Natural killer cell (primary cell): Measurements from ENCODE around the gene NRF1. TPM values are rescaled to one million over a fixed set of nuclear protein-coding genes. Genes with fewer than 3 reads are reported as not detected.

Experiments
- ATAC-seq, 3 donors: fragments of 150-1000 bp in 2 of 3; fragments of 200-7000 bp in 1 of 3; cut with Tn5 transposase; 1 replicate in 1 of 3; 2 replicates in 2 of 3; pipeline ENCODE4 v1.10.0; 2021; ENCODE audit warnings: mild to moderate bottlenecking in 2 of 3, moderate library complexity in 2 of 3
- DNase-seq, 2 donors: peaks; one replicate each; pipeline versions ENCODE4 v3.0.0 to v3.0.0-alpha.2; 2013 to 2021; ENCODE audit warnings: mixed read lengths in 1 of 2
- H3K27ac ChIP-seq: one replicate; pipeline ENCODE4 v1.5.1; 2013; ENCODE audit warnings: mild to moderate bottlenecking, low read length
- H3K27me3 ChIP-seq: one replicate; pipeline ENCODE4 v1.6.1; 2013; ENCODE audit warnings: low read length; ENCODE audit not compliant: control insufficient read depth, insufficient read depth
- H3K36me3 ChIP-seq: one replicate; pipeline ENCODE4 v1.6.1; 2013; ENCODE audit warnings: low read length; ENCODE audit not compliant: control insufficient read depth, insufficient read depth
- H3K4me1 ChIP-seq: one replicate; pipeline ENCODE4 v1.6.1; 2013; ENCODE audit warnings: low read length; ENCODE audit not compliant: control insufficient read depth, insufficient read depth
- H3K4me3 ChIP-seq: one replicate; pipeline ENCODE4 v1.5.1; 2013; ENCODE audit warnings: low read length
- H3K9me3 ChIP-seq: one replicate; pipeline ENCODE4 v1.6.1; 2013; ENCODE audit warnings: low read length; ENCODE audit not compliant: control insufficient read depth, insufficient read depth
- H3K27ac Mint-ChIP-seq, 2 donors: one replicate each; pipeline ENCODE4 v1.8.0; 2022; ENCODE audit warnings: mild to moderate bottlenecking in 2 of 2, mixed read lengths in 2 of 2, moderate library complexity in 1 of 2
- H3K27me3 Mint-ChIP-seq, 2 donors: one replicate each; pipeline ENCODE4 v1.8.0; 2022; ENCODE audit warnings: low read depth in 2 of 2, mixed read lengths in 2 of 2
- H3K36me3 Mint-ChIP-seq: one replicate; pipeline ENCODE4 v1.8.0; 2022; ENCODE audit warnings: mixed read lengths
- H3K4me1 Mint-ChIP-seq, 2 donors: one replicate each; pipeline ENCODE4 v1.8.0; 2022; ENCODE audit warnings: mixed read lengths in 2 of 2
- H3K4me3 Mint-ChIP-seq: one replicate; pipeline ENCODE4 v1.8.0; 2022; ENCODE audit warnings: mild to moderate bottlenecking, moderate library complexity, mixed read lengths
- H3K9me3 Mint-ChIP-seq, 2 donors: one replicate each; pipeline ENCODE4 v1.8.0; 2022; ENCODE audit warnings: mixed read lengths in 2 of 2
- CTCF ChIP-seq: fragments of 200-600 bp; IDR thresholded peaks from one replicate; pipeline ENCODE4 v1.8.0; 2022; ENCODE audit warnings: antibody characterized with exemption
- WGBS: methylation state at CpG from one replicate; pipeline ENCODE4 v1.1.7; 2013; ENCODE audit warnings: missing lambda C conversion rate; ENCODE audit not compliant: insufficient coverage; 5-methylcytosine and 5-hydroxymethylcytosine counted together
- intact Hi-C: fragments of 100-400 bp; cut with micrococcal nuclease; formaldehyde crosslinking; loops from one replicate; pipeline ENCODE4 v1.14.2; 2022
- total RNA-seq, 4 donors: library from RNA; stranded (reverse); fragments of 120-200 nt in 1 of 4; gene quantifications; one replicate each; pipeline versions ENCODE4 v1.2.3 to v1.2.4, GENCODE V29; 2013 to 2022

The NRF1 gene
- total RNA-seq, 3 donors from 2014 or later (not counting 1 experiment from before 2014, with no cell fraction given) = 39.8 to 43.5 (median 40.1) TPM

DNA sequence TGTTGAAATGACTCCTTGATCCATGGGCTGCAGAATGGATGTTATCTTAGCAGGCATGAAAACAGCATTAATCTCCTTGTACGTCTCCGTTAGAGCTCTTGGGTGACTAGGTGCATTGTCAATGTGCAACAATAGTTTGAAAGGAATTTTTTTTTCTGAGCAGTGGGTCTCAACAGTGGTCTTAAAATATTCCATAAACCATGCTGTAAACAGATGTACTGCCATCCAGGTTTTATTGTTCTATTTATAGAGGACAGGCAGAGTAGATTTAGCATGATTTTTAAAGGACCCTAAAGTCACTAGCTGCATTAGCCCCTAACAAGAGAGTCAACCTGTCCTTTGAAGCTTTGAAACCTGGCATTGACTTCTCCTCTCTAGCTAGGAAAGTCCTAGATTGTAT is 64.0 kb downstream of the NRF1 start:
- intact Hi-C loops = no loop called here
- no peaks in the 10 kb centered on the region for H3K9me3 Mint-ChIP-seq
- ATAC-seq (no peak), DNase-seq (no peak)
- no peak overlapping the region for H3K27ac ChIP-seq
- H3K4me1 Mint-ChIP-seq = peaks cover 7 to 14% of the 10 kb centered on the region in 2 donors
- H3K27me3 Mint-ChIP-seq = no peaks in the 10 kb centered on the region
- 100% methylated on average over 2 of the region's 2 CpGs for WGBS
- no peak for TF ChIP-seq CTCF
- no peak overlapping the region for H3K4me3 ChIP-seq
- H3K27me3 ChIP-seq = no peaks in the 10 kb centered on the region
- no peak overlapping the region for H3K4me3 Mint-ChIP-seq
- no peaks in the 10 kb centered on the region for H3K4me1 ChIP-seq
- H3K36me3 Mint-ChIP-seq = peaks cover 15% of the 10 kb centered on the region
- H3K27ac Mint-ChIP-seq = no peak overlapping the region
- peaks cover 58% of the 10 kb centered on the region for H3K36me3 ChIP-seq
- H3K9me3 ChIP-seq = no peaks in the 10 kb centered on the region

- H3K27ac Mint-ChIP-seq = peak overlapping the region in 1 of 2 donors; percentile 12
- H3K4me3 Mint-ChIP-seq = no peak overlapping the region
- Histone ChIP-seq H3K27me3 (no peaks in the 10 kb centered on the region), H3K4me1 (no peaks in the 10 kb centered on the region), H3K9me3 (no peaks in the 10 kb centered on the region), H3K27ac (no peak overlapping the region), H3K4me3 (no peak overlapping the region), H3K36me3 (peaks cover 61% of the 10 kb centered on the region)
- H3K36me3 Mint-ChIP-seq = peaks cover 18% of the 10 kb centered on the region
- H3K27me3 Mint-ChIP-seq = no peaks in the 10 kb centered on the region
- H3K4me1 Mint-ChIP-seq = peaks cover 7 to 21% of the 10 kb centered on the region in 2 donors
- intact Hi-C loops = no loop called here
- no peak for TF ChIP-seq CTCF
- WGBS = 95% methylated on average over 6 of the region's 7 CpGs
- no peaks in the 10 kb centered on the region for H3K9me3 Mint-ChIP-seq
- DNase-seq = no peak
- ATAC-seq = no peak
These were observed 64.7 kb downstream of the NRF1 start for GRCh38 chr7:129676017-129676897.

DNA sequence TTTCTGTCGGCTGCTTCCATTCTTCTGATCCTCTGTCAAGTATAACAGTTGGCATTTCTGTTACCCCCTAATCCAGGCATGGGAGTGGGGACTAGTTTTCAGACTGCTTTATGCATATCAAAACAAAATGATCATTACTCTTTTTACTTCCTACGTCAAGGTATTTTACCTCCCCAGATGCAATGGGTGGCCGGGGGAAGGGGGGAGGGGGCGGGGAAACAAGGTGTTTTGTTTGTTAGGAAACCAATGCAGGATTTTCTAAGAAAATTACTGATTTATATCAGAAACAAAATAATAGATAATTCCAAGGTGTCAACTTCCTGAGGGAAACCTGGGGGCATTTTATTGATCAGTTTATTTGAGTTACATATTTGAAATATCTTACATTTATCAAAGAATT is 66.3 kb downstream of the NRF1 start:
- ATAC-seq (no peak), DNase-seq (no peak)
- Mint-ChIP-seq H3K27ac (no peak overlapping the region), H3K4me1 (peaks cover 7 to 21% of the 10 kb centered on the region in 2 donors), H3K36me3 (peaks cover 18% of the 10 kb centered on the region), H3K9me3 (no peaks in the 10 kb centered on the region), H3K27me3 (no peaks in the 10 kb centered on the region), H3K4me3 (no peak overlapping the region)
- intact Hi-C loops = no loop called here
- H3K27me3 ChIP-seq = no peaks in the 10 kb centered on the region
- no peak for TF ChIP-seq CTCF
- H3K36me3 ChIP-seq = peaks cover 46% of the 10 kb centered on the region
- H3K9me3 ChIP-seq = no peaks in the 10 kb centered on the region
- H3K4me1 ChIP-seq = no peaks in the 10 kb centered on the region
- H3K27ac ChIP-seq = no peak overlapping the region
- WGBS = no CpG with 5 or more reads among the region's 4 CpGs
- H3K4me3 ChIP-seq = no peak overlapping the region
